ENCODE data around the gene CTTNBP2NL.

Gene CTTNBP2NL, protein sequence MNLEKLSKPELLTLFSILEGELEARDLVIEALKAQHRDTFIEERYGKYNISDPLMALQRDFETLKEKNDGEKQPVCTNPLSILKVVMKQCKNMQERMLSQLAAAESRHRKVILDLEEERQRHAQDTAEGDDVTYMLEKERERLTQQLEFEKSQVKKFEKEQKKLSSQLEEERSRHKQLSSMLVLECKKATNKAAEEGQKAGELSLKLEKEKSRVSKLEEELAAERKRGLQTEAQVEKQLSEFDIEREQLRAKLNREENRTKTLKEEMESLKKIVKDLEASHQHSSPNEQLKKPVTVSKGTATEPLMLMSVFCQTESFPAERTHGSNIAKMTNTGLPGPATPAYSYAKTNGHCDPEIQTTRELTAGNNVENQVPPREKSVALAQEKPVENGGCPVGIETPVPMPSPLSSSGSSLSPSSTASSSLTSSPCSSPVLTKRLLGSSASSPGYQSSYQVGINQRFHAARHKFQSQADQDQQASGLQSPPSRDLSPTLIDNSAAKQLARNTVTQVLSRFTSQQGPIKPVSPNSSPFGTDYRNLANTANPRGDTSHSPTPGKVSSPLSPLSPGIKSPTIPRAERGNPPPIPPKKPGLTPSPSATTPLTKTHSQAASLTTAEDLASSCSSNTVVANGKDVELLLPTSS

DNA sequence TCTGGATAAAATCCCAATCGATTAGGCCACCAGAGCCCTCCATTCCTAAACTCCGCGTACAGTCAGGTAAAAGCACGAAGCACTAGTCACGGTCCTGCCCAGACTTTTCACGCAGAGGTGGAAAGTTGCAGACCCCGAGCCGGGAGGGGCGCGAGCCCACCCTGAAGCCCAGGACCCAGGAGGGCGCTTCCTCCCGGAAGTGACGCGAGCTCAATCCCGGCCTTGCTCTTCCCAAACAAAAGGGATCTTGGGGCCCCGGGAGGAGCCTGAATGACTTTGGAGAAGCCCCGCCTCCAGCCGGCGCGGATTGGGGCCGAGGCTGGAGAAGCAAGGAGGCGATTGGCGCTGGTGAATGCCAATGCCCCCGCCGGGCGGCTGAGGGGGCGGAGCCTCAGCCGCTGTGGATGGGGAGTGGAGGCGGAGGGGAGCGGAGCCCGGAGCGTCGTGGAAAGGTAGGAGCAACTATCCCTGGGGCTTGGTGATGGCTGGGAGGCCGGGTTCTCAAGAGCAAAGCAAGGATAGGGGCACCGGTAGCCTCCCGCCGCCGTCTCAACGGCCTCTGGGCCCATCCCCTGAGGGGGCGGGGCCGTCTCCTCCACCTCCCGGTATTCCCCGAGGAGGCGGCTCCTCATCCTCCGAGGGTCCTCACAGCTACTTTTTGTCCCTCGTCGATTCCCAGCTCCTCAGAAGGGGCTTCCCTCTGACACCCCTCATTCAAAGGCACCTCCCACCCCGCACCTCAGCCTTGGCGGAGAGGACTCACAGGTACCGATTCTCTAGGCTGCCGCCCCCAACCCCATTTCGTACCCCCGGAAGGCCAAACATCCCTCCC lies at the start of gene CTTNBP2NL:
Gene CTTNBP2NL (plus strand): TSS at position 394 of the 832 bp plus-strand sequence. CDS start 19,952 bp downstream, outside the sequence.
- Histone ChIP-seq H3K9me3 (ENCODE audit: control insufficient read depth, low read depth, low read length) (no peaks in the 10 kb centered on the region), H3K4me3 (ENCODE audit: low read length) (peak within 1 kb of the TSS; percentile 99), H3K4me1 (ENCODE audit: control insufficient read depth, low read depth, low read length) (peaks cover 21% of the 10 kb centered on the region), H3K27me3 (ENCODE audit: control insufficient read depth, insufficient read depth, low read length) (no peaks in the 10 kb centered on the region), H3K27ac (ENCODE audit: low read length) (peak within 1 kb of the TSS; percentile 96), H3K9ac (ENCODE audit: low read length) (peak within 1 kb of the TSS; percentile 90), H3K36me3 (ENCODE audit: control insufficient read depth, low read depth, low read length) (no peaks in the 10 kb centered on the region)

DNA sequence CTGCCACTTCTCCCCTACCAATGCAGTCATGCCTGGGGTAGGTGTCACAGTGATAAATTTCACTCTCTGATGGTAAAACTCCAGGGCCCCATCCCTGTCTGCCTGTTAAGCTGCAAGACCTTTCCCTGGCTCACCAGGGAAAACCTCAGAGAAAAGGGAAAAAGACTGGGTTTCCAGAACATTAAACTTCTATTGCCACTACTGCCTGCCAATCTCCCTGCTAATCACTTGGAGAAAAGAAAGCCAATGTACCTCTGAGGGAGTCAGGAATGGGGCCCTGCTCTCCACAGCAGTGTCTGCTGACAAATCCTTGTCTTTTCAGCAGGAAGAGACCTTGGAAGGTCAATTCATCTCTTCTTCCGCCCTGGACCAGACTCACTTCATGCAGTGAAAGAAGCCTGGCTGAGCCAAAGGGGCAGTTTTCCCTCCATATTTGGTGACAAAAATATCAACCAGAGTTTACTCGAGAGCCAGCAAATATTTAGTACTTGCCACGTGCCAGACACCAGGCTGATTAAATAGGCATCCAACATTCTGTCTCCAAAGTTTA lies 49.1 kb upstream of the CTTNBP2NL start:
- H3K36me3 ChIP-seq (ENCODE audit: control insufficient read depth, low read depth, low read length): no peaks in the 10 kb centered on the region
- no peak overlapping the region for H3K9ac ChIP-seq (ENCODE audit: low read length)
- H3K9me3 ChIP-seq (ENCODE audit: control insufficient read depth, low read depth, low read length): no peaks in the 10 kb centered on the region
- no peaks in the 10 kb centered on the region for H3K4me1 ChIP-seq (ENCODE audit: control insufficient read depth, low read depth, low read length)
- no peaks in the 10 kb centered on the region for H3K27me3 ChIP-seq (ENCODE audit: control insufficient read depth, insufficient read depth, low read length)
- no peak overlapping the region for H3K27ac ChIP-seq (ENCODE audit: low read length)
- H3K4me3 ChIP-seq (ENCODE audit: low read length): no peak overlapping the region

DNA sequence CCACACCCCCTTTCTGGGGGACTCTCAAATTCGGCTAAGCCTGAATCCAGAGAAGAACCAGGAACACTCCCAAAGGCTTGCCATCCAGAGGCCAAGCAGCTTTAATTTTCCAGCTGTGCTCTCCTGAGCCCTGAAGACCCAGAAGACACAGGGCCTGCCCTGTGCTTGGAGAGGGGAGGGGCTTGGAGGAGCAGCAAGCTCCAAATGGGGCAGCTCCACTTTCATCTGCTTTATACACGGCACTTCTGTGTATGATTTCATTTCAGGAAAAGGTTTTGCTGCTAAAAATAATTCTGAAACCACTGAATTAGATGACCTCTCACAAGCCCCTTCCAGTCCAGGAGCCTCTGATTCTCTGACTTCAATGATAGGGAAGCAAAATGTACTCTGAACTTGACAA lies 39.2 kb upstream of the CTTNBP2NL start:
- H3K4me1 ChIP-seq (ENCODE audit: control insufficient read depth, low read depth, low read length): peaks cover 7% of the 10 kb centered on the region
- H3K27ac ChIP-seq (ENCODE audit: low read length): no peak overlapping the region
- no peaks in the 10 kb centered on the region for H3K9me3 ChIP-seq (ENCODE audit: control insufficient read depth, low read depth, low read length)
- H3K4me3 ChIP-seq (ENCODE audit: low read length): no peak overlapping the region
- no peaks in the 10 kb centered on the region for H3K36me3 ChIP-seq (ENCODE audit: control insufficient read depth, low read depth, low read length)
- no peaks in the 10 kb centered on the region for H3K27me3 ChIP-seq (ENCODE audit: control insufficient read depth, insufficient read depth, low read length)
- H3K9ac ChIP-seq (ENCODE audit: low read length): no peak overlapping the region

DNA sequence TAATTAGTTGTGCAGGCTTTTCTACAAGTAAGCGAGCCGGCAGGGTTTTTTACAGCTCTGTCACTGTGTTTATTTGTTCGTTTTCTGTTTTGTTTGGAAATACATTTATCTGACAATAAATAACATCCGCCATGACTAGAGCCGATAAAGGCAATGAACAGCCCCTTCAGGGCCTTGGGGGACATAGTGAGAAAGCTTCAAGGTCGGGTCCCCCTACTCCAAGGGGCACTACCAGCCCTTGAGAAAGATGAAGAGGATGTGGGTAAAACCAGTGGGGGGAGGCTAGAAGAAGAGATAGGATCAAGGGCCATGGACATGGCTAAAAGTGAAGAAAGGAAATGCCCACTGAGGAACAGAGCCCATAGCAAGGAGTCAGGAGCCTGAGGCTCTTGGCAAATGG lies 38.5 kb upstream of the CTTNBP2NL start:
- Histone ChIP-seq H3K27me3 (ENCODE audit: control insufficient read depth, insufficient read depth, low read length) (no peaks in the 10 kb centered on the region), H3K9ac (ENCODE audit: low read length) (no peak overlapping the region), H3K4me3 (ENCODE audit: low read length) (no peak overlapping the region), H3K36me3 (ENCODE audit: control insufficient read depth, low read depth, low read length) (no peaks in the 10 kb centered on the region), H3K4me1 (ENCODE audit: control insufficient read depth, low read depth, low read length) (peaks cover 7% of the 10 kb centered on the region), H3K9me3 (ENCODE audit: control insufficient read depth, low read depth, low read length) (no peaks in the 10 kb centered on the region), H3K27ac (ENCODE audit: low read length) (no peak overlapping the region)

DNA sequence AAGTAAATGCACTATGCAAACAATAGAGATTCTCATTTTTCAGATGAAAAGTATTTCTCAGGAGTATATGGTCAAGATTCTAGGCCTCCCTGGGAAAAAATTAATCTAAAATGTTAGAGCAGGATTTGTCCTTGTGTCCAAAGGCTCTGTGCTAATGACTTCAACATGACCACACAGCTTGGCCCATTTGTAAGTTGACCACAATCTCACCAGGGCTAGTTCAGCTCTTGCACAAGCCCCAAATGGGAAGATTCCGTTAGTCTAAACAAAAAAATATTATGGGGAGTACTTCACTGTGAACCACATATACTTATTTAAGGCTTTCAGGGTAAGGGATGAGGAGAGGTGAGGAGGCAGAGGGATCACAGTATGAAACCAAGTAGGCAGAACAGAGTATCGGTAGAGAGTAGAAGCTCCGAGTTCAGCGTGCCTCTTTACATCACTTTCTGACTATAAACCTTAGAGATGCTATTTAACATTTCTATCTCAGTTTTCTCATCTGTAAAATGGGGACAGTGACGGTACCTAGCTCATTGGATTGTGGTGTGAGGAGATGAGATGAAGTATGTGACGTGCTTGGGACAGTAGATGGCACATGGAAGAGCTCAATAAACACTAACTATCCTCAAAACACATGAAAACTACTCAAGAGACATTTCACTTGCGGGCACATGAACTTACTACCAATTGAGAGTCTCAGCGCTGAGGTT lies 37.8 kb upstream of the CTTNBP2NL start:
- no peaks in the 10 kb centered on the region for H3K9me3 ChIP-seq (ENCODE audit: control insufficient read depth, low read depth, low read length)
- no peaks in the 10 kb centered on the region for H3K27me3 ChIP-seq (ENCODE audit: control insufficient read depth, insufficient read depth, low read length)
- H3K9ac ChIP-seq (ENCODE audit: low read length): no peak overlapping the region
- H3K4me3 ChIP-seq (ENCODE audit: low read length): no peak overlapping the region
- no peak overlapping the region for H3K27ac ChIP-seq (ENCODE audit: low read length)
- H3K36me3 ChIP-seq (ENCODE audit: control insufficient read depth, low read depth, low read length): no peaks in the 10 kb centered on the region
- H3K4me1 ChIP-seq (ENCODE audit: control insufficient read depth, low read depth, low read length): peaks cover 7% of the 10 kb centered on the region

DNA sequence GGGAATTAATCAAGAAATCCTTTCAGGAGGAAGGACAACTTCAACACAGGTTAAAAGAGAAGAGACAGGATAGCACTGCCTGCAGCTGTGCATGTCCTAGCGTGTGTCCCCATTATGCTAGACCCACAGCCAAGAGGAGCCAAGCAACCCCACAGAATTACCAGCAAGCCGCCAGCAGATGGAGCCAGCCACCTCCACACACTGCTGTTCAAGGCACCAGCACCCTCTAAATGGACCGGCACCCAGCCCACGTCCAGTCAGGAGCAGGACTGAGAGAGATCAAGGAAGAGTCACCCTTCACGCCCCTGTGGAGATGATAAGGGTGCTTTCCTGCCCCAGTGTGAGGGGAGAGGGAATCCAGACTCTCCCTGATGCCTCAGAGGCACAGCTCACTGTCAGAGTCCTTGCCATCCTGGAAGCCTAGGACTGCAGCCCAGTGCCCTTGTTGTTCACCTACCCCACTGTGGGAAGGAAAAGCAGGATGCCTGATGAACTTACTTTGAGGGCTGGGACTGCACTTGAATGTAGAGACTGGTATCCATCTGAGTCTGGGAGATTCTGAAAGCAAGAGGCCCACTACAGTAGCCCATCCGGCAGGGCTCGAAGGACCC lies 37.1 kb upstream of the CTTNBP2NL start:
- Histone ChIP-seq H3K4me3 (ENCODE audit: low read length) (no peak overlapping the region), H3K36me3 (ENCODE audit: control insufficient read depth, low read depth, low read length) (no peaks in the 10 kb centered on the region), H3K27ac (ENCODE audit: low read length) (no peak overlapping the region), H3K27me3 (ENCODE audit: control insufficient read depth, insufficient read depth, low read length) (no peaks in the 10 kb centered on the region), H3K9ac (ENCODE audit: low read length) (no peak overlapping the region), H3K9me3 (ENCODE audit: control insufficient read depth, low read depth, low read length) (no peaks in the 10 kb centered on the region), H3K4me1 (ENCODE audit: control insufficient read depth, low read depth, low read length) (peaks cover 7% of the 10 kb centered on the region)

DNA sequence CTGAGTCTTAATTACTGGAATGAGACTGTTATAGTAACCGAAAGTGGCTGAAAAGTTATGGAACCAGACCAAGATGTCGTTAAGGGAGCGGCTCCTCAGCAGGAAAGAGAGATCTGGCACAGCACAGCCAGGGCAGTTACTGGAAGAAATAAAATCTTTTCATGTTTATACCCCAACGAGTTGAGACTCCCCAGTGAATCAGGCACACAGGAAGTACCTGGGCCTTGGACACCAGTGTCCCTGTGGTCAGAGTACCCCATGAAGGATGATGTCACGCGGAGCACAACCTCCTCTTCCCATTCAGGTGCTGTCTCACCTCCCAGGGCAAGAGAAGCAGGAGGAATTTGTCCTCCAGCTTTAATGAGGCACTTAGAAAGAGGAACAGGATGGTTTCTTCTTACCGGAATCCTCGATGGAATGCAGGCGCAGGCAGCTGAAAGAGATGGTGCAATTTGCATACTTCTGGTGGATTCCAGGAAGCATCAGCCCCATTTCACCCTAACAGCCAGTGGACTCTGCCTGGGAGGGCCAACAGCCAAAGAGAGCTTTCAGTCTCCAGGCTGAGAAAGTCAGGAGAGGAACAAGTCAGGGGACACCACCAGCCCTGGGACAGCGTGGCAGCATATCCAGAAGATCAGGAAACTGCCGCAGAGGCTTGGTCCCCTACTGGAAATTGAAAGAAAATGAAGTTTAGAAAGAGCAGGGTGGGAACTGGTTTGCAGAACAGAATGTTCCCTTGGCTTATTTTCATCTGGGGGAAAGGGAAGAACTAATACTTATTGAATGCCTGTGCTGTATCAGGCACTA lies 35.9 kb upstream of the CTTNBP2NL start:
- peaks cover 7% of the 10 kb centered on the region for H3K4me1 ChIP-seq (ENCODE audit: control insufficient read depth, low read depth, low read length)
- no peaks in the 10 kb centered on the region for H3K9me3 ChIP-seq (ENCODE audit: control insufficient read depth, low read depth, low read length)
- H3K4me3 ChIP-seq (ENCODE audit: low read length): no peak overlapping the region
- no peaks in the 10 kb centered on the region for H3K36me3 ChIP-seq (ENCODE audit: control insufficient read depth, low read depth, low read length)
- no peak overlapping the region for H3K27ac ChIP-seq (ENCODE audit: low read length)
- no peak overlapping the region for H3K9ac ChIP-seq (ENCODE audit: low read length)
- H3K27me3 ChIP-seq (ENCODE audit: control insufficient read depth, insufficient read depth, low read length): no peaks in the 10 kb centered on the region

DNA sequence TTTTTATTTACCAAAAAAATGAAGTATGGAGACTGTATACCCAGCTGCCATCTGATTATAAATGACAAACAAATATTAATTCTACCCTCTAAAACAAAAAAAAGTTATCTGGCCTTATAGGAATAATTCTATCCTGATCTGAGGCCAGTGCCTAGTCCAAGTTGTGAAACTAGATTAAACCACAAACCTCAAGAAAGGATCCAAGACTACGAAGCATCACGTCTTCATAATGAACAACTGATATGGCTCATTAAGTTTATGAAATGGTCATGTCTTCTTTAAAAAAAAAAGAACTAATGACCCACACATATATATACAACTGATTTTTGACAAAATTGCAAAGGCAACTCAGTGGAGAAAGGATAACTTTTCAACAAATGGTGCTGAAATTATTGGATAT lies 32.4 kb upstream of the CTTNBP2NL start:
- Histone ChIP-seq H3K4me3 (ENCODE audit: low read length) (no peak overlapping the region), H3K9ac (ENCODE audit: low read length) (no peak overlapping the region), H3K9me3 (ENCODE audit: control insufficient read depth, low read depth, low read length) (no peaks in the 10 kb centered on the region), H3K27ac (ENCODE audit: low read length) (no peak overlapping the region), H3K27me3 (ENCODE audit: control insufficient read depth, insufficient read depth, low read length) (no peaks in the 10 kb centered on the region), H3K36me3 (ENCODE audit: control insufficient read depth, low read depth, low read length) (no peaks in the 10 kb centered on the region), H3K4me1 (ENCODE audit: control insufficient read depth, low read depth, low read length) (peaks cover 7% of the 10 kb centered on the region)

DNA sequence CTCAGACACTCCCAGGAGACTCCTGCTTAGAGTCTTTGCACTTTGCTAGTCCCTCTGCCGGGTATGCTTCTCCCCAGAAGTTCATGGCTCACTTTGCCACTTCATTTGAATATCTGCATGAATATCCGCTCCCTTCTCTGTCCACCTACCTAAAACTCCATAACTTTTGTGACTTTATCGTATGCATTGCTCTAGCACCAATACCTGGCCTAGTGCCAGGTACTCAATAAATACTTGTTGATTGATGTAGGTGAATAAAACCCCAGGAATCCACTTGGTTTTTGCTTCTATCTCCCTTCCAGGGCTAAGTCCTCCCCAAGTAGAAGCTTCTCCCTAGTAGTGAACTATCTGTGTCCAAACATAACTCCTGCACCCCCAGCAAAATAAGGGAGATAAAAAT lies 27.8 kb upstream of the CTTNBP2NL start:
- H3K4me1 ChIP-seq (ENCODE audit: control insufficient read depth, low read depth, low read length): no peaks in the 10 kb centered on the region
- no peak overlapping the region for H3K27ac ChIP-seq (ENCODE audit: low read length)
- H3K4me3 ChIP-seq (ENCODE audit: low read length): no peak overlapping the region
- H3K27me3 ChIP-seq (ENCODE audit: control insufficient read depth, insufficient read depth, low read length): peaks cover 9% of the 10 kb centered on the region
- no peaks in the 10 kb centered on the region for H3K9me3 ChIP-seq (ENCODE audit: control insufficient read depth, low read depth, low read length)
- no peaks in the 10 kb centered on the region for H3K36me3 ChIP-seq (ENCODE audit: control insufficient read depth, low read depth, low read length)
- H3K9ac ChIP-seq (ENCODE audit: low read length): no peak overlapping the region
